Ovary (tissue), 9 donors: ENCODE measurements around the gene DCTN1. TPM values are rescaled to one million over a fixed set of nuclear protein-coding genes. Genes with fewer than 3 reads are reported as not detected.

ENCODE experiments used
- DNase-seq, 5 donors: peaks; one replicate each; pipeline ENCODE4 v3.0.0-alpha.2; 2019 to 2020
- H3K27ac ChIP-seq, 2 donors: fragments of 200-600 bp; one replicate each; pipeline versions ENCODE4 v1.5.1 to v1.8.0; 2019 to 2022
- H3K27me3 ChIP-seq: fragments of 200-600 bp; one replicate; pipeline ENCODE4 v1.8.0; 2022
- H3K36me3 ChIP-seq: fragments of 200-600 bp; sonication (generic); one replicate; pipeline ENCODE4 v1.5.1; 2019
- H3K4me1 ChIP-seq: one replicate; pipeline ENCODE4 v1.8.1; 2013; ENCODE audit warnings: mild to moderate bottlenecking, moderate library complexity; ENCODE audit not compliant: insufficient read depth
- H3K4me3 ChIP-seq: fragments of 200-600 bp; sonication (generic); one replicate; pipeline ENCODE4 v1.5.1; 2017
- H3K9me3 ChIP-seq, 2 donors: fragments of 200-600 bp in 1 of 2; sonication (generic) in 1 of 2; one replicate each; pipeline versions ENCODE4 v1.5.1 to v1.8.1; 2013 to 2019; ENCODE audit warnings: mild to moderate bottlenecking in 1 of 2, moderate library complexity in 1 of 2
- EP300 ChIP-seq: sonication (generic); formaldehyde crosslinking; IDR thresholded peaks from one replicate; pipeline ENCODE4 v1.6.1; 2017; ENCODE audit warnings: antibody characterized with exemption
- POLR2A ChIP-seq: fragments of 450-650 bp; IDR thresholded peaks from one replicate; pipeline ENCODE4 v1.6.1; 2017; ENCODE audit warnings: antibody characterized with exemption, mild to moderate bottlenecking, moderate library complexity
- WGBS, 3 donors: extraction: QIAGEN DNeasy Blood & Tissue Kit in 1 of 3; methylation state at CpG; one replicate each; pipeline versions ENCODE4 v1.1.5 to v1.1.7; 2013 to 2017; 5-methylcytosine and 5-hydroxymethylcytosine counted together
- intact Hi-C, 4 donors: fragments of 100-400 bp; cut with DNase I; formaldehyde crosslinking; loops; one replicate each; pipeline versions ENCODE4 v1.11.0 to v1.15.1; 2022 to 2023
- polyA plus RNA-seq, 2 donors: library from polyadenylated mRNA; stranded (reverse); fragments of 200-250 nt in 1 of 2; fragments of 350-450 nt in 1 of 2; fragmentation: Illumina TruSeq in 1 of 2; extraction: RNeasy Lipid Tissue Mini Kit (QIAGEN cat#74804) in 1 of 2; gene quantifications; one replicate each; pipeline ENCODE4 v1.2.3, GENCODE V29; 2013 to 2014
- total RNA-seq, 7 donors: library from RNA; depleted of rRNA in 2 of 7; stranded (reverse); fragments of >200 nt in 2 of 7; fragmentation: NEBNext Ultra II Directional in 3 of 7; extraction: Animal tissue kit (Norgen Biotek cat#: 25700) in 3 of 7; gene quantifications; one replicate each; pipeline versions ENCODE4 v1.1.0 to v1.2.4, GENCODE V29; 2016 to 2023
- TF ChIP-seq, protein P1 (sequence below), 3 donors: fragments of 450-650 bp in 2 of 3; fragments of 200-600 bp in 1 of 3; IDR thresholded peaks; one replicate each; pipeline versions ENCODE4 v1.5.1 to v1.8.0; 2016 to 2022; ENCODE audit warnings: antibody characterized with exemption in 3 of 3, mild to moderate bottlenecking in 1 of 3
- donor health status: DM: no; HTN: no; CAD: no; lungs with moderate emphysema.
- donor health status: DM: no; HTN: no; CAD: no.
- donor health status: Bipolar disorder and iron deficiency.
- donor health status: DM: yes; HTN: yes; CAD: no.
- donor health status: DM: no; HTN: no; CAD: no.
- donor health status: DM: yes; HTN: yes; CAD: no.

Gene DCTN1
- total and polyA plus RNA-seq, 9 donors: 58.5 to 127 (median 108) TPM

DNA sequence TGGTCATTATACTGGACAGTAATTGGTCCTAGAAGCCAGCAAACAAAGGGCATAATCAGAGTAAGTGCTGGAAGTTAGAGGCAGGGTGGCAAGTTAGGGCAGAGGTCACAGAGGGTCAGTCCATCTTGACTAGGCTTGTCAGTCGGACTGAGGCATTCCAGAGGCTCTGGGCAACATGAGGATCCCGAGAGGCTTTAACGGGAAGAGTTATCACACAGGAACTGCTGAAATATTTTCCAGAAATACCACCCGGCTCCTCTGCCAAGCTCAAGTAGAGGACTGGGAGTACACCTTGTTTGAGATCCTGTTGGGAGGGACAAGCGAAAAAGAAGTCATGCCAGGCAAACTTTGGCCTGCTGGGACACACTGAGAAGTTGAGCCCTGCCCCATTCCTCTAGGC, 27.6 kb upstream of the DCTN1 start:
- WGBS, 3 donors: 62 to 80% (median 73%) methylated on average over 5 of the region's 5 CpGs
- H3K4me1 ChIP-seq: no peaks in the 10 kb centered on the region
- TF ChIP-seq POLR2A (no peak), EP300 (no peak)
- TF ChIP-seq, protein P1, sequence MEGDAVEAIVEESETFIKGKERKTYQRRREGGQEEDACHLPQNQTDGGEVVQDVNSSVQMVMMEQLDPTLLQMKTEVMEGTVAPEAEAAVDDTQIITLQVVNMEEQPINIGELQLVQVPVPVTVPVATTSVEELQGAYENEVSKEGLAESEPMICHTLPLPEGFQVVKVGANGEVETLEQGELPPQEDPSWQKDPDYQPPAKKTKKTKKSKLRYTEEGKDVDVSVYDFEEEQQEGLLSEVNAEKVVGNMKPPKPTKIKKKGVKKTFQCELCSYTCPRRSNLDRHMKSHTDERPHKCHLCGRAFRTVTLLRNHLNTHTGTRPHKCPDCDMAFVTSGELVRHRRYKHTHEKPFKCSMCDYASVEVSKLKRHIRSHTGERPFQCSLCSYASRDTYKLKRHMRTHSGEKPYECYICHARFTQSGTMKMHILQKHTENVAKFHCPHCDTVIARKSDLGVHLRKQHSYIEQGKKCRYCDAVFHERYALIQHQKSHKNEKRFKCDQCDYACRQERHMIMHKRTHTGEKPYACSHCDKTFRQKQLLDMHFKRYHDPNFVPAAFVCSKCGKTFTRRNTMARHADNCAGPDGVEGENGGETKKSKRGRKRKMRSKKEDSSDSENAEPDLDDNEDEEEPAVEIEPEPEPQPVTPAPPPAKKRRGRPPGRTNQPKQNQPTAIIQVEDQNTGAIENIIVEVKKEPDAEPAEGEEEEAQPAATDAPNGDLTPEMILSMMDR (IDR thresholded peaks at IDR 0.05): no peak
- intact Hi-C loops: no loop called here
- no peaks in the 10 kb centered on the region for H3K36me3 ChIP-seq
- H3K27me3 ChIP-seq: no peaks in the 10 kb centered on the region
- no peak for DNase-seq
- H3K4me3 ChIP-seq: no peak overlapping the region
- H3K9me3 ChIP-seq: no peaks in the 10 kb centered on the region
- no peak overlapping the region for H3K27ac ChIP-seq

GRCh38 chr2:74406035-74406434, 25.9 kb upstream of the DCTN1 start:
- Histone ChIP-seq H3K27me3 (no peaks in the 10 kb centered on the region), H3K36me3 (no peaks in the 10 kb centered on the region), H3K4me1 (no peaks in the 10 kb centered on the region), H3K9me3 (no peaks in the 10 kb centered on the region), H3K27ac (no peak overlapping the region), H3K4me3 (no peak overlapping the region)
- intact Hi-C loops: no loop called here
- no peak for DNase-seq
- no peak for TF ChIP-seq EP300
- TF ChIP-seq POLR2A: no peak
- TF ChIP-seq, protein P1 (IDR thresholded peaks at IDR 0.05): no peak

DNA sequence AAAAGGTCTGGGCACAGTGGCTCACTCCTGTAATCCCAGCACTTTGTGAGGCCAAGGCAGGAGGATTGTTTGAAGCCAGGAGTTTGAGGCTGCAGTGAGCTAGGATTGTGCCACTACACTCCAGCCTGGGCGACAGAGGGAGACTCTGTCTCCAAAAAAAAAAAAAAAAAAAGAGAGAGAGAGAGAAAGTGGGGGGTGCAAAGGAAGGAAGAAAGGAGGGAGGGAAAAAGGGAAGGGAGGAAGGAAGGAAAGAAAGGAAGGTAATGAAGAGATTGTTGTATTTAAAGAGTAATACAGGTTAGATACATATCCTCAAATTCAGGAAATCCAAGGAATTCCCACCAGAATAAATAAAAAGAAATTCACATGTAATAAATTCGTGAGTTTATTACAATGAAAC, 21.8 kb upstream of the DCTN1 start:
- intact Hi-C loops: no loop called here
- no peak overlapping the region for H3K4me3 ChIP-seq
- DNase-seq: no peak
- no peak overlapping the region for H3K27ac ChIP-seq
- H3K4me1 ChIP-seq: no peaks in the 10 kb centered on the region
- H3K9me3 ChIP-seq: no peaks in the 10 kb centered on the region
- TF ChIP-seq EP300 (no peak), POLR2A (no peak)
- TF ChIP-seq, protein P1 (IDR thresholded peaks at IDR 0.05): no peak
- 75 to 86% (median 82%) methylated on average over 2 of the region's 2 CpGs for WGBS, 3 donors
- no peaks in the 10 kb centered on the region for H3K27me3 ChIP-seq
- H3K36me3 ChIP-seq: no peaks in the 10 kb centered on the region

DNA sequence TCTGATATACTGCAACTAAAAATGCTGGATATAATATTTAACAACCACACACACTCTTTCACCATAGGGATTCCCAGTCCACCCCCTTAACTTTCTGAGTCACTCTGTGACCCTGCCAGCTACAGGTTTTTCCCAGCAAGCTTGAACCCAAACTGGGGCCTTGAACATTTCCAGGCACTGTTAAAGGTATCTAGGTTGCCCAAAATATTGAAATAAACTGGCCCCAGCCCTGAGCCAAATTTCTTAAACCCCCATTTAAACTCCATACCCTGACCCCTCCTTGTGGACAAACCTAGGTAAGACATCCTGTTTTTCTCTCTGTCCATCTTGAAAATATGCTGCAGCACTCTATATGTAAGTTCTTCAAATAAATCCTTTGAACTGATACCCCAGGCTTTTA, 19.7 kb upstream of the DCTN1 start:
- Histone ChIP-seq H3K27me3 (no peaks in the 10 kb centered on the region), H3K36me3 (no peaks in the 10 kb centered on the region), H3K4me1 (no peaks in the 10 kb centered on the region), H3K27ac (no peak overlapping the region), H3K4me3 (no peak overlapping the region), H3K9me3 (no peaks in the 10 kb centered on the region)
- intact Hi-C loops: no loop called here
- TF ChIP-seq, protein P1 (IDR thresholded peaks at IDR 0.05): no peak
- TF ChIP-seq POLR2A (no peak), EP300 (no peak)
- no peak for DNase-seq

GRCh38 chr2:74396149-74396548, 16.0 kb upstream of the DCTN1 start:
- no peak overlapping the region for H3K27ac ChIP-seq
- H3K36me3 ChIP-seq: no peaks in the 10 kb centered on the region
- H3K9me3 ChIP-seq: no peaks in the 10 kb centered on the region
- H3K27me3 ChIP-seq: no peaks in the 10 kb centered on the region
- H3K4me1 ChIP-seq: peaks cover 1% of the 10 kb centered on the region
- intact Hi-C loops: no loop called here
- DNase-seq: no peak
- no peak overlapping the region for H3K4me3 ChIP-seq
- TF ChIP-seq POLR2A: no peak
- TF ChIP-seq, protein P1 (IDR thresholded peaks at IDR 0.05): no peak
- TF ChIP-seq EP300: no peak
- WGBS, 3 donors: 94 to 95% (median 94%) methylated on average over 2 of the region's 2 CpGs
